NCI-H345 (cell line): ENCODE results near the gene CACNA1B.
"Not testable (repeated sequence)": the region's sequence is repeated elsewhere in the genome, so short reads cannot be mapped to it uniquely, and the experiment has no call there.

Experiments
- DNase-seq: peaks from one replicate; lab custom pipeline; 2025; lab: John Stamatoyannopoulos, UW

CACNA1B gene

GRCh38 chr9:137889966-137890365 is 12.4 kb downstream of the CACNA1B start:
- not testable (repeated sequence) for DNase-seq

GRCh38 chr9:137890768-137891587 is 13.4 kb downstream of the CACNA1B start:
- not testable (repeated sequence) for DNase-seq

- no peak for DNase-seq
Measured at GRCh38 chr9:137891588-137892423, 14.2 kb downstream of the CACNA1B start.

- DNase-seq: no peak
Measured at GRCh38 chr9:137892424-137893191, 15.0 kb downstream of the CACNA1B start.

- no peak for DNase-seq
Measured at GRCh38 chr9:137893670-137894069, 16.1 kb downstream of the CACNA1B start.

GRCh38 chr9:137899551-137900360 is 22.2 kb downstream of the CACNA1B start:
- no peak for DNase-seq

- DNase-seq: no peak
Measured at GRCh38 chr9:137900584-137901310, 23.2 kb downstream of the CACNA1B start.

GRCh38 chr9:137902646-137903045 is 25.1 kb downstream of the CACNA1B start:
- DNase-seq: no peak

- no peak for DNase-seq
Measured at GRCh38 chr9:137905740-137906139, 28.2 kb downstream of the CACNA1B start.

- no peak for DNase-seq
Measured at GRCh38 chr9:137907776-137908175, 30.2 kb downstream of the CACNA1B start.

- DNase-seq: no peak
Measured at GRCh38 chr9:137912671-137913070, 35.1 kb downstream of the CACNA1B start.

- DNase-seq: no peak
Measured at GRCh38 chr9:137913132-137913531, 35.5 kb downstream of the CACNA1B start.

- DNase-seq: no peak
Measured at GRCh38 chr9:137913771-137914767, 36.5 kb downstream of the CACNA1B start.

- no peak for DNase-seq
Measured at GRCh38 chr9:137916540-137916939, 39.0 kb downstream of the CACNA1B start.

- no peak for DNase-seq
Measured at GRCh38 chr9:137917116-137917515, 39.5 kb downstream of the CACNA1B start.

GRCh38 chr9:137917795-137918194 is 40.2 kb downstream of the CACNA1B start:
- no peak for DNase-seq

GRCh38 chr9:137918331-137919094 is 40.9 kb downstream of the CACNA1B start:
- DNase-seq: no peak

GRCh38 chr9:137919095-137919465 is 41.5 kb downstream of the CACNA1B start:
- DNase-seq: no peak

GRCh38 chr9:137919649-137920141 is 42.1 kb downstream of the CACNA1B start:
- DNase-seq: no peak
